ENCODE data around the gene STIMATE.

Gene STIMATE

GRCh38 chr3:52841211-52841980, 56.0 kb downstream of the STIMATE start:
- ATAC-seq, result no peak

GRCh38 chr3:52839892-52840545, 57.3 kb downstream of the STIMATE start:
- ATAC-seq (no peak), DNase-seq (no peak)

More at GRCh38 chr3:52841211-52841980, 56.0 kb downstream of the STIMATE start:
- DNase-seq, result no peak

GRCh38 chr3:52839268-52839575, 58.1 kb downstream of the STIMATE start:
- DNase-seq (no peak), ATAC-seq (no peak)

GRCh38 chr3:52838561-52839267, 58.6 kb downstream of the STIMATE start:
- no peak for DNase-seq
- peak; percentile 9 for ATAC-seq

- no peak for ATAC-seq
These were observed 60.4 kb downstream of the STIMATE start for GRCh38 chr3:52836986-52837385.

GRCh38 chr3:52836471-52836845, 60.9 kb downstream of the STIMATE start:
- ATAC-seq, result no peak
- DNase-seq, result no peak

More at GRCh38 chr3:52836986-52837385, 60.4 kb downstream of the STIMATE start:
- no peak for DNase-seq

- no peak for ATAC-seq
These were observed 61.4 kb downstream of the STIMATE start for GRCh38 chr3:52835766-52836470.

GRCh38 chr3:52834871-52835501, 62.4 kb downstream of the STIMATE start, which contains the start of gene MUSTN1:
MUSTN1 (minus strand) TSS chr3:52835019; CDS start chr3:52834948, 71 bp downstream.
- DNase-seq (no peak), ATAC-seq (no peak)

More at GRCh38 chr3:52835766-52836470, 61.4 kb downstream of the STIMATE start:
- no peak for DNase-seq

GRCh38 chr3:52833202-52833601, 64.1 kb downstream of the STIMATE start:
- ATAC-seq (no peak), DNase-seq (no peak)

GRCh38 chr3:52831500-52832301, 65.6 kb downstream of the STIMATE start:
- ATAC-seq, result no peak
- no peak for DNase-seq

GRCh38 chr3:52830535-52831258, 66.7 kb downstream of the STIMATE start, which contains the start of gene ITIH4:
ITIH4 (minus strand) TSS chr3:52830672; CDS start chr3:52830642, 30 bp downstream.
- ATAC-seq (no peak), DNase-seq (no peak)

GRCh38 chr3:52829906-52830463, 67.4 kb downstream of the STIMATE start:
- no peak for DNase-seq
- ATAC-seq, result no peak

GRCh38 chr3:52829482-52829881, 67.9 kb downstream of the STIMATE start:
- DNase-seq, result no peak
- ATAC-seq, result no peak

- no peak for ATAC-seq
- DNase-seq, result no peak
These were observed 69.4 kb downstream of the STIMATE start for GRCh38 chr3:52827866-52828376.

GRCh38 chr3:52827441-52827840, 69.9 kb downstream of the STIMATE start:
- ATAC-seq (no peak), DNase-seq (no peak)

- ATAC-seq, result no peak
- no peak for DNase-seq
These were observed 73.3 kb downstream of the STIMATE start for GRCh38 chr3:52824037-52824436.

GRCh38 chr3:52822363-52822762, 75.0 kb downstream of the STIMATE start:
- no peak for ATAC-seq
- no peak for DNase-seq

- ATAC-seq, result peak; percentile 53
- DNase-seq, result peak; percentile 45
These were observed 76.6 kb downstream of the STIMATE start for GRCh38 chr3:52820736-52821135.

GRCh38 chr3:52819936-52820335, 77.4 kb downstream of the STIMATE start:
- ATAC-seq, result no peak
- no peak for DNase-seq

- ATAC-seq (peak; percentile 12), DNase-seq (no peak)
These were observed 79.5 kb downstream of the STIMATE start for GRCh38 chr3:52817860-52818259.
